WI38 (cell line): ENCODE data around the gene OR10A3.

Source experiments
- H3K4me3 ChIP-seq: 2 replicates; pipeline ENCODE4 v1.5.1; 2011; ENCODE audit warnings: low read depth, mild to moderate bottlenecking, control low read depth, low read length
- CTCF ChIP-seq: IDR thresholded peaks from 2 replicates; pipeline ENCODE4 v1.5.1; 2012; ENCODE audit warnings: low read depth, mild to moderate bottlenecking, control low read depth, low read length

The OR10A3 gene

GRCh38 chr11:7974668-7975067 lies 33.2 kb upstream of the OR10A3 start:
- TF ChIP-seq CTCF = no peak
- H3K4me3 ChIP-seq = no peak overlapping the region

- H3K4me3 ChIP-seq = no peak overlapping the region
- TF ChIP-seq CTCF = no peak
Measured at GRCh38 chr11:7973011-7973410, 31.5 kb upstream of the OR10A3 start.

GRCh38 chr11:7971846-7972245 lies 30.3 kb upstream of the OR10A3 start:
- no peak overlapping the region for H3K4me3 ChIP-seq
- TF ChIP-seq CTCF = no peak

- H3K4me3 ChIP-seq = no peak overlapping the region
- TF ChIP-seq CTCF = no peak
Measured at GRCh38 chr11:7969756-7970646, 28.5 kb upstream of the OR10A3 start.

GRCh38 chr11:7968686-7969085 lies 27.2 kb upstream of the OR10A3 start:
- no peak for TF ChIP-seq CTCF
- H3K4me3 ChIP-seq = no peak overlapping the region

- H3K4me3 ChIP-seq = no peak overlapping the region
- no peak for TF ChIP-seq CTCF
Measured at GRCh38 chr11:7967826-7968225, 26.3 kb upstream of the OR10A3 start.

- TF ChIP-seq CTCF = no peak
Measured at GRCh38 chr11:7967097-7967496, 25.6 kb upstream of the OR10A3 start.

More at GRCh38 chr11:7967097-7967496, 25.6 kb upstream of the OR10A3 start:
- H3K4me3 ChIP-seq = no peak overlapping the region
